ENCODE data around the gene INKA2. TPM values are rescaled to one million over a fixed set of nuclear protein-coding genes. Genes with fewer than 3 reads are reported as not detected.

The INKA2 gene
- 5.6 and 10.1 TPM in 2 replicates for total RNA-seq

DNA sequence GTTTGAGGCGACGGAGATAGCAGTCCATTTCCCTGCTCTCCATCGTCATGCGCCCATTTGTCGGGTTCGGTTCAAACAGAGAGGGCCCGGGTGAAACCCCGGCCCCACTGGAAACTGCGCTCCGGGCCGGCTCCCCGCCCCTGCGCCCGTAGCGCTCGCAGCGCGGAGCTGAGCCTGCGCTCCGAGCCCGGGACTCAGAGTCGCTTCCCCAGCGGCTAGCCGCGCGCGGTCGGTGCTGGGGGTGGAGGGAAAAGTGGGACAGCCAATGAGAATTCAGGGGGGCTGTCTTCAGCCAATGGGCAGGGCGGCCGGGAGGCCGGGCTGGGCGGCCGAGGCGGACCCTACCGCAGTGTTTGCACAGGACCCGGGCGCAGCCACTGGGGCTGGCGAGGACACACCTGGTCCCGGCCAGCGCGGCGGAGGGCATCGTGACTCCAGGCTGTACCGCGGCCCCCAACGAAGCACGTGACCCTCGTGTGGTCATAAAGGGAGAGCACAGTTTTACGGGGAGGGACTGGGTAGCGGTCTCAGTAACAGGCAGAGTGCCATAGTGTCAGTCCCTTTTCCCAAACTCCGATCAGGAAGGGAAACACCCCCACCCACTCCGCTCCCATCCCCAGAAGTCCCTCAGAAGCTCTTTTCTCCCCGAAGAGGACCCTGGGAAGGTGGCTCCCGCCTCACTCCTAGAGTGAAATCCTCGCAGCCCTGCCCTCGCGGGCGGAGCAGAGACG lies at the start of gene INKA2:
Gene INKA2 (minus strand): TSS at position 202 of the 731 bp plus-strand sequence. CDS start 153 bp downstream, at position 49.

GRCh38 chr1:111755331-111756123 lies 16.3 kb upstream of the INKA2 start, which contains the start of gene DDX20:
TSS of gene DDX20 (plus strand) at chr1:111755901. CDS start at chr1:111755925, 24 bp downstream.

Small RNAs within 50 kb of the gene (small RNA-seq; reads per million reads assigned to genes)
- 0.85 reads per million, percentile 52 among the genes with 10 or more reads in this experiment for gene INKA2

Other genes with a start within 250 kb of the INKA2 start
- under 0.01 and 0.19 TPM in 2 replicates for gene ADORA3, start 235.8 kb downstream of the INKA2 start, total RNA-seq
- gene TMIGD3, start 235.8 kb downstream of the INKA2 start, total RNA-seq = 0.33 and 0.38 TPM in 2 replicates
- 20.6 and 26.6 TPM in 2 replicates for gene RAP1A, start 119.6 kb downstream of the INKA2 start, total RNA-seq
- gene DDX20, start 16.5 kb upstream of the INKA2 start, total RNA-seq = 25.5 and 28.6 TPM in 2 replicates

All from vein endothelial cell (primary cell).